ENCODE results near the gene CYSTM1.

CYSTM1 gene

GRCh38 chr5:140239939-140240700 lies 65.1 kb downstream of the CYSTM1 start:
- Histone ChIP-seq H3K27ac (no peak overlapping the region), H3K4me2 (no peak overlapping the region), H3K4me3 (no peak overlapping the region), H3K9ac (no peak overlapping the region), H3K4me1 (peaks cover 38% of the 10 kb centered on the region), H4K20me1 (peaks cover 27% of the 10 kb centered on the region; the same call in 1 of the 2 replicates), H3K9me3 (no peaks in the 10 kb centered on the region), H3K36me3 (peaks cover 16% of the 10 kb centered on the region), H3K27me3 (no peaks in the 10 kb centered on the region)
- no peak for TF ChIP-seq Cebpa-rat (IDR thresholded peaks at IDR 0.05)

DNA sequence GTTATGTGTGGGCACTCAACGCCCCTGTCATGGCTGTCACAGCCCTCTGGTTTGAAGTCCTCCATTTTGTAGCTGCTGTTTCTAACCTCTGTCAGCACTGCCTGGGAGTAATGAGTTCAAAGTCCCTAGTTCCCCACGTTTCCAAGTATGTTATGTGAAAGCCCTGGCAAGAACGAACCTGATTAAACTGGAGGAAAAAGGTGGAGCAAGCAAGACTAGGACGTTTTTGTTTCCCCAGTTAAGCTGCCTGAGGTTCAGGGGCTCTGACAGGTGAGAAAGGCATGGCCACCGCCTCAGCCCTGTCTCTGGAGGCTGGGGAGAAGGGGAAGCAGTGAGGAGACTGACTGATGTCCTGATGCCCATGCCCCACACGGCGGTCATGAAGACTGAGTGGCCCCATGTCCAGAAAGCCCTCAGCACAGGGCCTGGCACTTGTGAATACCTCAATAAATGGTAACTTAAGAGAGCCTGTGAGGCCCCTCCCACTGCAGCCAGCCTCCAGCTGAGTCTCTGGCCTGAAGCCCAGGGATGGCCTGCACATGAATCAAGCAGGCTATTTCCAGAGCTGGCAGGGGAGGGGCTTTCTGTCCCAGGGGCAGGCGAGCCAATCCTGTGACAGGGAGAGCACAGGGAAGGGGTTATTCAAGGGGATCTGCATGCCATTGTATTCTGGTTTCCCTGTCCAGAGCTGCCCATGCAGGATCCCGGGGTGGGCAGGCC lies 66.2 kb downstream of the CYSTM1 start:
- H3K4me1 ChIP-seq: peaks cover 40% of the 10 kb centered on the region
- no peaks in the 10 kb centered on the region for H3K27me3 ChIP-seq
- H3K9me3 ChIP-seq: no peaks in the 10 kb centered on the region
- H3K4me3 ChIP-seq: no peak overlapping the region
- peak overlapping the region; percentile 55 for H3K4me2 ChIP-seq
- H3K9ac ChIP-seq: peak overlapping the region; percentile 51; the same call in 1 of the 2 replicates
- peak overlapping the region; percentile 54 for H3K27ac ChIP-seq
- H4K20me1 ChIP-seq: peaks cover 27% of the 10 kb centered on the region; the same call in 1 of the 2 replicates
- H3K36me3 ChIP-seq: peaks cover 16% of the 10 kb centered on the region
- no peak for TF ChIP-seq Cebpa-rat (IDR thresholded peaks at IDR 0.05)

- Histone ChIP-seq H3K4me2 (0 out of 2 replicates have a peak overlapping the region, but pooled peaks have one; percentile 55), H3K27me3 (no peaks in the 10 kb centered on the region), H3K9me3 (no peaks in the 10 kb centered on the region), H3K36me3 (peaks cover 16% of the 10 kb centered on the region), H3K27ac (peak overlapping the region; percentile 54), H3K4me3 (no peak overlapping the region), H3K4me1 (peaks cover 49% of the 10 kb centered on the region), H4K20me1 (peaks cover 27% of the 10 kb centered on the region; the same call in 1 of the 2 replicates), H3K9ac (no peak overlapping the region; the same call in 1 of the 2 replicates)
- no peak for TF ChIP-seq Cebpa-rat (IDR thresholded peaks at IDR 0.05)
Observed at GRCh38 chr5:140242099-140242498, 67.1 kb downstream of the CYSTM1 start.

DNA sequence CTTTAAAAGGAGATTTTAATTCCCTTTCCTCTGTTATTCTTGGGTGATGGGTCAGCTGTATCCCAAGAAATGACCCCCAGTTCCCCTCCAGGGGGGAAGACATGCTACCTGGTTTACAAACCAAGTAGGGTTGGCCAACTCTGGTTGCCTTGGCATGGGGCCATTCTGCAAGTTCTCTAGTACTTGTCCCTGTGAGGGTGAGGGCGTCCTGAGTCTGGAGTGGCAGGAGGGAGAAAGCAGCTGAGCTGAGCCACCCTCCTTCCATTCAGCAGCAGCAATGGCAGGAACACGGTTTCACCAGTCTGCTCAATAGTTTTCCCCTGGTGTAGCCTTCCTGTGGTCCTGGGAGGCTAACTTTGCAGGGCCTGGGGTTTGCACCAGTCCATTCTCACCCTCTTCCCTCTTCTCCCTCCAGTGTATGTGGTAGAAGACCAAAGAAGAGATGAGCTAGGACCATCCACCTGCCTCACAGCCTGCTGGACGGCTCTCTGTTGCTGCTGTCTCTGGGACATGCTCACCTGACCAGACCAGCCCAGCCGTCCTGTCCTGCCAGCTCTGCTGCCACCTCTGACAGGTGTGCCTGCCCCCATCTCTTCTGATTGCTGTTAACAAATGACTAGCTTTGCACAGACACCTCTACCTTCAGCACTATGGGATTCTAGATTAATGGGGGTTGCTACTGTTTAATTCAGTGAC lies 68.0 kb downstream of the CYSTM1 start:
- H4K20me1 ChIP-seq: peaks cover 25% of the 10 kb centered on the region; the same call in 1 of the 2 replicates
- H3K9me3 ChIP-seq: no peaks in the 10 kb centered on the region
- no peak overlapping the region for H3K27ac ChIP-seq
- no peak overlapping the region; the same call in 1 of the 2 replicates for H3K9ac ChIP-seq
- no peak overlapping the region for H3K4me3 ChIP-seq
- H3K4me1 ChIP-seq: peaks cover 59% of the 10 kb centered on the region
- TF ChIP-seq Cebpa-rat (IDR thresholded peaks at IDR 0.05): no peak
- H3K36me3 ChIP-seq: peaks cover 16% of the 10 kb centered on the region
- H3K4me2 ChIP-seq: no peak overlapping the region
- H3K27me3 ChIP-seq: no peaks in the 10 kb centered on the region

DNA sequence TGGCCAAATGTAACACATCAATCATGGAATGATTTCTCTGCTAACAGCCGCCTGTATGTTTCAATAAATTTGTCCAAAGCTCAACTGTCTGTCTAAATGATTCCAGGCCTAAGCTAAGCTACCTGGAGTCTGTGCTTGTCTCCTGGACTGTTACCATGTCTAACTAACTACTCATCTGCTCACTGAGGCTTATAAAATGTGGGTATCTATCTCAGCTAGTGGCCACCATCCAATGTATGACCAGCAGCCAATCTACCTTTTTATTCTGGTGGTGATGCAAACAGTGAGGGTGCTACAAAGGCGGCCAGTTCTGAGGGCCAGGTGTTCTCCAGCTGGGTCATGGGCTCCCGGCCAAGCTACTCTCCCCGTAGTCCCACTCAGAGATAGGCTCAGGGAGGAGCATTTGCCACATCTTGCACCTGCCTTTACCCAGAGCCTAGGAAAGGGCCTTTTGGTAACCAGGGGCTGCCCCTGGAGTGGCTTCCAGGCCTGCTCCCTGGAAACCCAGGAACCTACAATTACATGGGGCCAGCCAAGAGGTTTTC lies 68.8 kb downstream of the CYSTM1 start:
- H3K9ac ChIP-seq: no peak overlapping the region
- peaks cover 16% of the 10 kb centered on the region for H3K36me3 ChIP-seq
- no peak overlapping the region for H3K4me3 ChIP-seq
- H4K20me1 ChIP-seq: peaks cover 18% of the 10 kb centered on the region; the same call in 1 of the 2 replicates
- H3K27ac ChIP-seq: peak overlapping the region; percentile 24; the same call in 1 of the 2 replicates
- no peaks in the 10 kb centered on the region for H3K9me3 ChIP-seq
- no peak for TF ChIP-seq Cebpa-rat (IDR thresholded peaks at IDR 0.05)
- no peak overlapping the region for H3K4me2 ChIP-seq
- peaks cover 66% of the 10 kb centered on the region for H3K4me1 ChIP-seq
- H3K27me3 ChIP-seq: no peaks in the 10 kb centered on the region

GRCh38 chr5:140244525-140245025 lies 69.6 kb downstream of the CYSTM1 start:
- Histone ChIP-seq H3K27me3 (no peaks in the 10 kb centered on the region), H3K4me3 (peak overlapping the region; percentile 45; the same call in 1 of the 2 replicates), H3K9me3 (no peaks in the 10 kb centered on the region), H3K4me1 (peaks cover 74% of the 10 kb centered on the region), H3K4me2 (peak overlapping the region; percentile 84), H3K36me3 (peaks cover 16% of the 10 kb centered on the region), H4K20me1 (peaks cover 10% of the 10 kb centered on the region; the same call in 1 of the 2 replicates), H3K9ac (peak overlapping the region; percentile 70), H3K27ac (peak overlapping the region; percentile 85)
- no peak for TF ChIP-seq Cebpa-rat (IDR thresholded peaks at IDR 0.05)

GRCh38 chr5:140245341-140245740 lies 70.4 kb downstream of the CYSTM1 start:
- peak overlapping the region; percentile 70 for H3K9ac ChIP-seq
- H3K27me3 ChIP-seq: no peaks in the 10 kb centered on the region
- H3K27ac ChIP-seq: peak overlapping the region; percentile 85
- H3K4me1 ChIP-seq: peaks cover 82% of the 10 kb centered on the region
- peak overlapping the region; percentile 45 for H3K4me3 ChIP-seq
- peaks cover 20% of the 10 kb centered on the region for H3K36me3 ChIP-seq
- TF ChIP-seq Cebpa-rat (IDR thresholded peaks at IDR 0.05): no peak
- H4K20me1 ChIP-seq: peaks cover 10% of the 10 kb centered on the region; the same call in 1 of the 2 replicates
- no peaks in the 10 kb centered on the region for H3K9me3 ChIP-seq
- peak overlapping the region; percentile 84 for H3K4me2 ChIP-seq

DNA sequence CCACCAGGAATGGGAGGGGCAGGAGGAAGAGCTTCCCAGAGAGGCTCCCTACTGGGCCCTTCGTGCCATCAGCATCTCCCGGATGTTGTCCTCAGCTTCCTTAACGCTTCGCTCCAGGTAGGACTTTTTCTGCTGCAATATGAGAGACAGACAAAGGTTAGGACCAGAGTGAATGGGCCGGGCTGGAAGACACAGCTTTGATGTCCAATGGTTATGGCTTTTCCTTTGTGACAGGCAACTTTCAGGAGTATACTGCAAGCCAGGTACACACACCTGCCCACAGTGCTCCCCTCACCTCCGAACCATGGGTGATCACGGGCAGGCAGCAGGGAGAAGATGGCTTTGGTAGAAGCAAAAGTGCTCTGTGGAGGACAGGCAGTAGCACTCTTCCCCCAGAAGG lies 70.9 kb downstream of the CYSTM1 start:
- peak overlapping the region; percentile 45; the same call in 1 of the 2 replicates for H3K4me3 ChIP-seq
- peaks cover 8% of the 10 kb centered on the region; the same call in 1 of the 2 replicates for H4K20me1 ChIP-seq
- TF ChIP-seq Cebpa-rat (IDR thresholded peaks at IDR 0.05): no peak
- no peaks in the 10 kb centered on the region for H3K9me3 ChIP-seq
- H3K4me2 ChIP-seq: peak overlapping the region; percentile 84
- no peaks in the 10 kb centered on the region for H3K27me3 ChIP-seq
- peak overlapping the region; percentile 70 for H3K9ac ChIP-seq
- H3K27ac ChIP-seq: peak overlapping the region; percentile 85
- peaks cover 21% of the 10 kb centered on the region for H3K36me3 ChIP-seq
- peaks cover 84% of the 10 kb centered on the region for H3K4me1 ChIP-seq
